GM23248 (cell line): ENCODE data around the gene SIX2. TPM values are rescaled to one million over a fixed set of nuclear protein-coding genes. Genes with fewer than 3 reads are reported as not detected.
A peak's percentile ranks its signal among the peaks of the same experiment; 100 is the strongest.

Source experiments
- DNase-seq: peaks from one replicate; pipeline ENCODE4 v3.0.0-alpha.2; 2015
- H2AFZ ChIP-seq: fragments of 200-600 bp; sonication (generic); 2 replicates; pipeline ENCODE4 v1.6.1; 2016; ENCODE audit warnings: antibody characterized with exemption
- H3F3A ChIP-seq: fragments of 200-600 bp; sonication (generic); 2 replicates; pipeline ENCODE4 v1.6.1; 2016; ENCODE audit warnings: mild to moderate bottlenecking, antibody characterized with exemption, mixed run types; ENCODE audit not compliant: insufficient read depth
- H3K27ac ChIP-seq: fragments of 200-600 bp; sonication (generic); 2 replicates; pipeline ENCODE4 v1.5.1; 2016; ENCODE audit warnings: mild to moderate bottlenecking
- H3K27me3 ChIP-seq: fragments of 200-600 bp; sonication (generic); replicated peaks from 2 replicates; pipeline ENCODE4 v1.6.1; 2016; ENCODE audit warnings: mild to moderate bottlenecking; ENCODE audit not compliant: insufficient read depth
- H3K36me3 ChIP-seq: fragments of 200-600 bp; sonication (generic); 2 replicates; pipeline ENCODE4 v1.6.1; 2016; ENCODE audit warnings: low read depth, mild to moderate bottlenecking
- H3K4me1 ChIP-seq: fragments of 200-600 bp; sonication (generic); 2 replicates; pipeline ENCODE4 v1.6.1; 2016; ENCODE audit warnings: mild to moderate bottlenecking; ENCODE audit not compliant: insufficient read depth
- H3K4me2 ChIP-seq: fragments of 200-600 bp; sonication (generic); one replicate; pipeline ENCODE4 v1.6.1; 2016; ENCODE audit warnings: mild to moderate bottlenecking; ENCODE audit not compliant: unreplicated experiment
- H3K4me3 ChIP-seq: fragments of 200-600 bp; sonication (generic); 2 replicates; pipeline ENCODE4 v1.5.1; 2016; ENCODE audit warnings: mild to moderate bottlenecking
- H3K79me2 ChIP-seq: fragments of 200-600 bp; sonication (generic); 2 replicates; pipeline ENCODE4 v1.6.1; 2016; ENCODE audit warnings: mild to moderate bottlenecking; ENCODE audit not compliant: insufficient read depth
- H3K9ac ChIP-seq: fragments of 200-600 bp; sonication (generic); 2 replicates; pipeline ENCODE4 v1.6.1; 2016; ENCODE audit warnings: mild to moderate bottlenecking
- H3K9me2 ChIP-seq: fragments of 200-600 bp; sonication (generic); 2 replicates; pipeline ENCODE4 v1.6.1; 2016; ENCODE audit warnings: mixed run types, mild to moderate bottlenecking, moderate library complexity; ENCODE audit not compliant: insufficient read depth
- H3K9me3 ChIP-seq: fragments of 200-600 bp; sonication (generic); one replicate; pipeline ENCODE4 v1.6.1; 2017; ENCODE audit warnings: low read depth
- H4K20me1 ChIP-seq: fragments of 200-600 bp; sonication (generic); 2 replicates; pipeline ENCODE4 v1.6.0; 2016; ENCODE audit not compliant: insufficient read depth
- EZH2 ChIP-seq: fragments of 200-600 bp; sonication (generic); IDR thresholded peaks from 2 replicates; pipeline ENCODE4 v1.6.1; 2018; ENCODE audit warnings: antibody characterized with exemption, mild to moderate bottlenecking; ENCODE audit not compliant: insufficient read depth, poor library complexity, severe bottlenecking
- EZH2phosphoT487 ChIP-seq: fragments of 200-600 bp; sonication (generic); IDR thresholded peaks from 2 replicates; pipeline ENCODE4 v1.6.1; 2018; ENCODE audit warnings: antibody characterized with exemption, moderate library complexity, mild to moderate bottlenecking, low read depth; ENCODE audit not compliant: insufficient read depth
- WGBS, 2 experiments: methylation state at CpG; one replicate each; pipeline ENCODE4 v1.1.6; 2015 to 2017; ENCODE audit warnings: low lambda C conversion rate in 2 of 2, low coverage in 1 of 2; ENCODE audit errors: missing lambda C conversion rate in 2 of 2; 5-methylcytosine and 5-hydroxymethylcytosine counted together
- in situ Hi-C: fragments of 300-500 bp; cut with MboI; formaldehyde crosslinking; loops from 2 replicates; pipeline ENCODE4 v1.15.0; 2020
- polyA plus RNA-seq: library from polyadenylated mRNA; unstranded; fragments of >200 nt; fragmentation: Nextera tagmentation; extraction: Ambion mirVana; gene quantifications from 2 replicates; pipeline ENCODE4 v1.2.1, GENCODE V29; 2016
- total RNA-seq: library from RNA; depleted of rRNA; stranded (reverse); fragments of >200 nt; shearing (Covaris generic); gene quantifications from 2 replicates; pipeline ENCODE4 v1.2.3, GENCODE V29; 2014

SIX2 gene
- total and polyA plus RNA-seq, 2 experiments from 2014 or later, result 0.19 TPM; not detected in 1

- Histone ChIP-seq H3K27me3 (peaks cover 50% of the 10 kb centered on the region), H3K9ac (no peak overlapping the region), H3K27ac (no peak overlapping the region), H3K36me3 (no peaks in the 10 kb centered on the region), H3K4me3 (no peak overlapping the region), H3F3A (no peaks in the 10 kb centered on the region), H3K79me2 (no peaks in the 10 kb centered on the region), H3K4me2 (no peak overlapping the region), H2AFZ (no peak overlapping the region), H3K9me2 (no peaks in the 10 kb centered on the region), H4K20me1 (no peaks in the 10 kb centered on the region), H3K9me3 (no peaks in the 10 kb centered on the region), H3K4me1 (0 out of 2 replicates have a peak, but pooled peaks cover 4% of the 10 kb centered on the region)
- 39 to 56% methylated on average over 1 of the region's 1 CpG for WGBS, 2 experiments
- TF ChIP-seq EZH2phosphoT487 (no peak), EZH2 (no peak)
- in situ Hi-C loops, result no loop called here
- DNase-seq, result no peak
These were observed 8.8 kb upstream of the SIX2 start for GRCh38 chr2:45018023-45018422.

GRCh38 chr2:45014831-45015230, 5.6 kb upstream of the SIX2 start:
- in situ Hi-C loops, result no loop called here
- Histone ChIP-seq H3K9me3 (no peaks in the 10 kb centered on the region), H3K27me3 (peaks cover 56% of the 10 kb centered on the region), H2AFZ (peak overlapping the region; percentile 91), H3K4me3 (no peak overlapping the region), H4K20me1 (no peaks in the 10 kb centered on the region), H3F3A (peaks cover 6% of the 10 kb centered on the region; the same call in 1 of the 2 replicates), H3K9me2 (no peaks in the 10 kb centered on the region), H3K79me2 (no peaks in the 10 kb centered on the region), H3K4me2 (no peak overlapping the region), H3K36me3 (no peaks in the 10 kb centered on the region), H3K9ac (no peak overlapping the region), H3K4me1 (0 out of 2 replicates have a peak, but pooled peaks cover 4% of the 10 kb centered on the region), H3K27ac (no peak overlapping the region)
- TF ChIP-seq EZH2phosphoT487, result no peak
- no peak for TF ChIP-seq EZH2
- WGBS, 2 experiments, result 65 to 69% methylated on average over 7 of the region's 7 CpGs
- DNase-seq, result no peak

DNA sequence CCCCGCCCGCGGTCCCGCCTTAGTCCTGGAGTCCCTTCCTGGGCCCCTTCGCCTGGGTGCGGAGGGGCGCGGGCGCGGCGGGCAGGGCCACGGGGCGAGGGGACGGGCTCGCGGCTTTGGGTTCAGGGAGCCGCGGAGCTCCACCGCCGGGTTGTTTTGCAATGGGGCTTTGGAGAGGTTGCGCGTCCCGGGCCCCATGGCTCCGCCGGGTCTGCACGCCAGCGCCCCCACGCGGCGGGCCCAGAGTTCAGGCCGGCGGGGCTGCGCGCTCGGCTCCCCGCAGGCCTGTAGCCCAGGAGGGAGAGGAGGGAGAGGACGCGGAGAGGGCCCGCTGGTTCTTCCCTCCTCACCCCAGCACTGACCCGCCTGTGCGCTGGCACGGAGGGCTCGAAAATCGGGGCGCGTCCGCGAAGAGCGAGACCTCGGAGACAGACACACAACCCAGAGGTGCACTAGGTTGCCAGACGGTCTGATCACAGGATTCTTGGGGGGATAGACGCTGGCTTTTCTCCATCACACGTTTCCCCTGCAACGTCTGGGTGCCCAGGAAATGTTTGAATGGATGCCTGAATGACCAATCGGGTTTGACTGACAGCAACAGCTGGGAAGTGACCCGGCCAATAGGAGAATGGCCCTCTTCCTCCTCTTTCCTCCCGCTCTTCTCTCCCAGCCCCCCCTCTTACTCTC, 4.9 kb upstream of the SIX2 start:
- Histone ChIP-seq H3K9ac (peak overlapping the region; percentile 71), H3K9me3 (no peaks in the 10 kb centered on the region), H3F3A (peaks cover 6% of the 10 kb centered on the region; the same call in 1 of the 2 replicates), H3K4me2 (peak overlapping the region; percentile 82), H2AFZ (peak overlapping the region; percentile 91), H3K79me2 (no peaks in the 10 kb centered on the region), H3K27ac (no peak overlapping the region), H3K9me2 (no peaks in the 10 kb centered on the region), H3K36me3 (no peaks in the 10 kb centered on the region), H3K27me3 (peaks cover 53% of the 10 kb centered on the region), H3K4me3 (peak overlapping the region; percentile 69), H3K4me1 (0 out of 2 replicates have a peak, but pooled peaks cover 4% of the 10 kb centered on the region), H4K20me1 (no peaks in the 10 kb centered on the region)
- WGBS, 2 experiments, result 7% methylated on average over 28 to 40 of the region's 57 CpGs
- TF ChIP-seq EZH2 (no peak), EZH2phosphoT487 (no peak)
- peak; percentile 82 for DNase-seq
- in situ Hi-C loops, result no loop called here

DNA sequence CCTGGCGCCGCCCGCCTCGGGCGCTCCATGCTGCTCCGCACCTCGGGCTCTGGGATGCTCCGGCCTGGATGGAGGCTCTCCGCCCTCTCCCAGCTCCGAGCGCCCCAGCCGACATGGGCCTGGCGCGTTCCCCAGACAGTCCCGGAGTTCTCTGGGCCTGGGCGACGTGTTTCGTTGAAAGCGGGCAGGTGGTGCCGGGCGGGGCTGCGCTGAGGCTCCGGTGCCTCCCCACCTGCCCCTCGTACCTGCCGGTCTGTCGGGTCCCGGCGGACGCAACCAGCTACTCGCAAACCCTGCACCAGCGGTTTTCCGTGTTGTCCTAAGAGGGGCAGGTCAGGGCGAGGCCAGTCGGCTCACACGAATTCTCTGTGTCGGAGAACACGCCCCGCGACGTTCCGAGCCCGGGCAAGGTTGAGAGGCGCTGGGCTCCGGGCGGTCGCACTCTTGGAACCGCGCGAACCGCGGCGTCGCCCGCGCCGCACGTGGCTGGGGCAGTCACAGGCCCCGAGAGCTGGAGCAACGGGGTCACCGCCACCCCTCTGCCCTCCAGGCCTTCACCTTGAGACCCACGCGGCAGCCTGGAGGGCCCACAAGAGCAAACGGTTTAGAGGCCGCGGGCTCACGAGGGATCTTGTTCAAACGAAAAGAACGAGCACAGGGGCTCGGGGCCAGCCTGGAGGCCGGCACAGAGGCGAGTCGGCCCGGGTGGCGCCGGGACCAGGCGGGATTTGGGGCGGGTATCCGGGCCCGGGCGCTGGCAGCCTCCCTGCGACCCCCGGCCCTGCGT, 4.2 kb upstream of the SIX2 start:
- Histone ChIP-seq H3K4me3 (peak overlapping the region; percentile 69), H3K79me2 (no peaks in the 10 kb centered on the region), H3K9me2 (no peaks in the 10 kb centered on the region), H3K4me2 (peak overlapping the region; percentile 82), H3K27ac (no peak overlapping the region), H3K36me3 (no peaks in the 10 kb centered on the region), H2AFZ (peak overlapping the region; percentile 91), H3K27me3 (peaks cover 46% of the 10 kb centered on the region), H4K20me1 (no peaks in the 10 kb centered on the region), H3K9ac (peak overlapping the region; percentile 71), H3K4me1 (0 out of 2 replicates have a peak, but pooled peaks cover 4% of the 10 kb centered on the region), H3K9me3 (no peaks in the 10 kb centered on the region), H3F3A (peaks cover 6% of the 10 kb centered on the region; the same call in 1 of the 2 replicates)
- peak; percentile 37 for DNase-seq
- no peak for TF ChIP-seq EZH2phosphoT487
- TF ChIP-seq EZH2, result no peak
- in situ Hi-C loops, result no loop called here
- 26 to 35% methylated on average over 66 to 75 of the region's 83 CpGs for WGBS, 2 experiments
